HG02870 (cell line): ENCODE measurements around the gene YTHDF1.

Experiments
- ATAC-seq: cut with Tn5 transposase; IDR thresholded peaks from one replicate; pipeline ENCODE4 v1.9.1; 2021; ENCODE audit warnings: mild to moderate bottlenecking, moderate library complexity; ENCODE audit not compliant: unreplicated experiment

The YTHDF1 gene

GRCh38 chr20:63173552-63174191 lies 42.3 kb downstream of the YTHDF1 start:
- ATAC-seq: no peak

- ATAC-seq: no peak
Observed at GRCh38 chr20:63172726-63173125, 43.2 kb downstream of the YTHDF1 start.

- no peak for ATAC-seq
Observed at GRCh38 chr20:63171991-63172390, 43.9 kb downstream of the YTHDF1 start.

- no peak for ATAC-seq
Observed at GRCh38 chr20:63169681-63170080, 46.2 kb downstream of the YTHDF1 start.

GRCh38 chr20:63168861-63169260 lies 47.1 kb downstream of the YTHDF1 start:
- ATAC-seq: no peak

GRCh38 chr20:63167918-63168520 lies 47.9 kb downstream of the YTHDF1 start:
- ATAC-seq: no peak

GRCh38 chr20:63167026-63167917 lies 48.7 kb downstream of the YTHDF1 start:
- ATAC-seq: no peak

GRCh38 chr20:63166193-63167020 lies 49.5 kb downstream of the YTHDF1 start:
- ATAC-seq: no peak

- ATAC-seq: no peak
Observed at GRCh38 chr20:63165356-63166192, 50.4 kb downstream of the YTHDF1 start.

- no peak for ATAC-seq
Observed at GRCh38 chr20:63164484-63165355, 51.2 kb downstream of the YTHDF1 start.

- no peak for ATAC-seq
Observed at GRCh38 chr20:63163596-63164483, 52.1 kb downstream of the YTHDF1 start.

GRCh38 chr20:63163171-63163570 lies 52.8 kb downstream of the YTHDF1 start:
- no peak for ATAC-seq

GRCh38 chr20:63162206-63162795 lies 53.6 kb downstream of the YTHDF1 start:
- no peak for ATAC-seq

- no peak for ATAC-seq
Observed at GRCh38 chr20:63161176-63161651, 54.7 kb downstream of the YTHDF1 start.

GRCh38 chr20:63160641-63161175 lies 55.2 kb downstream of the YTHDF1 start:
- ATAC-seq: no peak

GRCh38 chr20:63159826-63160640 lies 55.9 kb downstream of the YTHDF1 start:
- ATAC-seq: no peak
